ENCODE measurements around the gene CATSPERB. TPM values are rescaled to one million over a fixed set of nuclear protein-coding genes. Genes with fewer than 3 reads are reported as not detected.
"Not testable (repeated sequence)": the region's sequence is repeated elsewhere in the genome, so short reads cannot be mapped to it uniquely, and the experiment has no call there.

The CATSPERB gene
- total and polyA plus RNA-seq, 2 donors = 0.99 to 1.8 TPM

GRCh38 chr14:91534059-91534458, 197.8 kb downstream of the CATSPERB start:
- H3K9me3 ChIP-seq (ENCODE audit: control insufficient read depth in 2 of 2, insufficient read depth in 1 of 2, low read length in 1 of 2); H3K4me3 ChIP-seq (ENCODE audit: low read length in 2 of 2); DNase-seq (ENCODE audit: low read depth in 6 of 9, low spot score in 9 of 9); H3K27ac ChIP-seq (ENCODE audit: low read depth in 1 of 2, low read length in 1 of 2); H3K36me3 ChIP-seq (ENCODE audit: control insufficient read depth in 2 of 2, insufficient read depth in 2 of 2, low read length in 1 of 2); H3K4me1 ChIP-seq (ENCODE audit: control insufficient read depth in 2 of 2, insufficient read depth in 2 of 2, low read length in 2 of 2); H3K27me3 ChIP-seq (ENCODE audit: control insufficient read depth in 2 of 2, insufficient read depth in 1 of 2, low read length in 1 of 2): not testable (repeated sequence)
- 87% methylated on average over 5 of the region's 5 CpGs for WGBS

- Histone ChIP-seq H3K27me3 (ENCODE audit: control insufficient read depth in 2 of 2, insufficient read depth in 1 of 2, low read length in 1 of 2) (no peaks in the 10 kb centered on the region), H3K27ac (ENCODE audit: low read depth in 1 of 2, low read length in 1 of 2) (no peak overlapping the region), H3K4me1 (ENCODE audit: control insufficient read depth in 2 of 2, insufficient read depth in 2 of 2, low read length in 2 of 2) (no peaks in the 10 kb centered on the region), H3K4me3 (ENCODE audit: low read length in 2 of 2) (no peak overlapping the region), H3K9me3 (ENCODE audit: control insufficient read depth in 2 of 2, insufficient read depth in 1 of 2, low read length in 1 of 2) (no peaks in the 10 kb centered on the region), H3K36me3 (ENCODE audit: control insufficient read depth in 2 of 2, insufficient read depth in 2 of 2, low read length in 1 of 2) (no peaks in the 10 kb centered on the region)
- WGBS = 89% methylated on average over 3 of the region's 3 CpGs
- no peak for DNase-seq (ENCODE audit: low read depth in 6 of 9, low spot score in 9 of 9)
These were observed 198.3 kb downstream of the CATSPERB start for GRCh38 chr14:91533623-91534022.

Other genes starting within 250 kb of the CATSPERB start
- gene PPP4R3A, start 221.8 kb downstream of the CATSPERB start, total RNA-seq = 91.9 TPM
- 111 TPM for gene PPP4R3A, start 221.8 kb downstream of the CATSPERB start, polyA plus RNA-seq
- 42.5 TPM for gene TC2N, start 135.4 kb upstream of the CATSPERB start, total RNA-seq
- 23.9 TPM for gene TC2N, start 135.4 kb upstream of the CATSPERB start, polyA plus RNA-seq
- gene FBLN5, start 215.6 kb upstream of the CATSPERB start, total RNA-seq = 32.2 TPM
- gene FBLN5, start 215.6 kb upstream of the CATSPERB start, polyA plus RNA-seq = 61.3 TPM

Data from thymus (tissue), 11 donors.